Measurements from ENCODE around the gene TRAPPC1. TPM values are rescaled to one million over a fixed set of nuclear protein-coding genes. Genes with fewer than 3 reads are reported as not detected.

The TRAPPC1 gene
- total RNA-seq, 1 experiment from 2014 or later: 132 TPM

- H3T11ph ChIP-seq (ENCODE audit: low read length): no peak within 1 kb of the TSS
- no peaks in the 10 kb centered on the region for H3K4me1 ChIP-seq (ENCODE audit: insufficient read depth, low read length)
- Mint-ChIP-seq H3K4me1 (peaks cover 3 to 4% of the 10 kb centered on the region in 2 experiments), H3K4me3 (no peak within 1 kb of the TSS; a peak in 1 of 5 replicates), H3K27ac (no peak within 1 kb of the TSS), H3K27me3 (ENCODE audit: low read depth) (no peaks in the 10 kb centered on the region; the same call in none of the 2 replicates), H3K36me3 (ENCODE audit: insufficient read depth in 1 of 3, low read depth in 3 of 3) (peaks cover 0 to 15% (median 0%) of the 10 kb centered on the region in 3 experiments; a peak in 3 of 7 replicates), H3K9me3 (no peaks in the 10 kb centered on the region)
- no peak within 1 kb of the TSS for H3K27ac ChIP-seq (ENCODE audit: insufficient read length, low read depth, low read length)
- H2AK5ac ChIP-seq (ENCODE audit: insufficient read length, low read length): no peak within 1 kb of the TSS
- H3K56ac ChIP-seq (ENCODE audit: insufficient read length, low read depth, low read length): no peak within 1 kb of the TSS
- H3K18ac ChIP-seq (ENCODE audit: insufficient read length, low read depth, low read length): no peak within 1 kb of the TSS
- no peak within 1 kb of the TSS for H3K4ac ChIP-seq (ENCODE audit: low read depth, low read length)
- H3K27me3 ChIP-seq (ENCODE audit: insufficient read depth, low read length): no peaks in the 10 kb centered on the region; the same call in 1 of the 2 replicates
- no peaks in the 10 kb centered on the region for H4K20me1 ChIP-seq (ENCODE audit: control insufficient read depth, insufficient read depth, insufficient read length)
- H2BK5ac ChIP-seq (ENCODE audit: insufficient read length, low read length): no peak within 1 kb of the TSS
- H2AFZ ChIP-seq (ENCODE audit: low read length): no peak within 1 kb of the TSS
- peak within 1 kb of the TSS; percentile 82 for H3K4me2 ChIP-seq (ENCODE audit: insufficient read depth, insufficient read length, low read length)
- H3K23ac ChIP-seq (ENCODE audit: insufficient read length, low read depth, low read length): no peak within 1 kb of the TSS
- DNase-seq: peak; percentile 44
- H2BK15ac ChIP-seq (ENCODE audit: low read depth, low read length): no peak within 1 kb of the TSS
- no peak for TF ChIP-seq CTCF (conservative IDR thresholded peaks at IDR 0.05)
- H4K5ac ChIP-seq (ENCODE audit: insufficient read length, low read depth, low read length): no peak within 1 kb of the TSS
- H4K8ac ChIP-seq (replicated peaks; ENCODE audit: insufficient read length, low read depth, low read length): no peak within 1 kb of the TSS
- WGBS (ENCODE audit: extremely low coverage, insufficient read length, low lambda C conversion rate): no CpG with 5 or more reads among the region's 18 CpGs
- H3K23me2 ChIP-seq (ENCODE audit: insufficient read length, low read depth, low read length, poor library complexity, severe bottlenecking): peaks cover 28% of the 10 kb centered on the region
- H2BK12ac ChIP-seq (ENCODE audit: insufficient read length, low read depth, low read length): no peak within 1 kb of the TSS
- no peaks in the 10 kb centered on the region for H3K9me3 ChIP-seq (ENCODE audit: control insufficient read depth, low read depth, low read length)
- H4K91ac ChIP-seq (ENCODE audit: insufficient read length, low read depth, low read length): no peak within 1 kb of the TSS
- no peak within 1 kb of the TSS for H2BK20ac ChIP-seq (ENCODE audit: low read depth, low read length, poor library complexity, severe bottlenecking)
- peak within 1 kb of the TSS; percentile 12 for H3K9ac ChIP-seq (ENCODE audit: extremely low read depth, insufficient read length, low read length)
- H2BK120ac ChIP-seq (ENCODE audit: low read depth, low read length, poor library complexity, severe bottlenecking): no peak within 1 kb of the TSS
- peak within 1 kb of the TSS; percentile 64 for H3K14ac ChIP-seq (ENCODE audit: insufficient read depth, low read length)
- H3K79me1 ChIP-seq (ENCODE audit: insufficient read depth, low read depth, low read length, poor library complexity, severe bottlenecking): no peaks in the 10 kb centered on the region
- H3K79me2 ChIP-seq (ENCODE audit: insufficient read depth, low read length): no peaks in the 10 kb centered on the region
Observed at GRCh38 chr17:7888184-7888920, 43.4 kb downstream of the TRAPPC1 start, which contains the start of gene CHD3. CHD3 (plus strand) TSS chr17:7888789; CDS start chr17:7889001, 212 bp downstream.
